Body of pancreas (tissue), 4 donors: ENCODE data around the gene TNFSF4.

Source experiments
- CTCF ChIP-seq, 7 experiments: fragments of 450-650 bp in 4 of 7; fragments of 200-600 bp in 3 of 7; sonication (generic) in 3 of 7; IDR thresholded peaks; one replicate each; pipeline ENCODE4 v1.5.1; 2016 to 2019; ENCODE audit warnings: antibody characterized with exemption in 7 of 7
- POLR2A ChIP-seq, 3 donors: fragments of 450-650 bp; IDR thresholded peaks; one replicate each; pipeline ENCODE4 v1.6.1; 2016; ENCODE audit warnings: antibody characterized with exemption in 3 of 3, mild to moderate bottlenecking in 2 of 3

GRCh38 chr1:173241528-173242347, 34.6 kb upstream of the TNFSF4 start:
- no peak for TF ChIP-seq POLR2A (IDR thresholded peaks at IDR 0.05)
- TF ChIP-seq CTCF (IDR thresholded peaks at IDR 0.05) = no peak
